Right lobe of liver (tissue), 6 donors: ENCODE measurements around the gene SPATA9. TPM values are rescaled to one million over a fixed set of nuclear protein-coding genes. Genes with fewer than 3 reads are reported as not detected.
A peak's percentile ranks its signal among the peaks of the same experiment; 100 is the strongest.

Source experiments
- ATAC-seq, 4 donors: fragments of 200-7000 bp; cut with Tn5 transposase; one replicate each; pipeline ENCODE4 v1.9.1; 2020; ENCODE audit warnings: mild to moderate bottlenecking in 4 of 4, moderate library complexity in 4 of 4
- DNase-seq, 3 donors: peaks; one replicate each; pipeline ENCODE4 v3.0.0-alpha.2; 2020
- H3K27ac ChIP-seq, 3 donors: fragments of 200-600 bp; one replicate each; pipeline ENCODE4 v1.8.0; 2022
- H3K27me3 ChIP-seq, 2 donors: fragments of 200-600 bp; one replicate each; pipeline ENCODE4 v1.8.0; 2022
- H3K36me3 ChIP-seq, 4 donors: fragments of 200-600 bp; sonication (generic) in 1 of 4; one replicate each; pipeline versions ENCODE4 v1.5.1 to v1.8.0; 2017 to 2022; ENCODE audit warnings: control low read depth in 1 of 4
- H3K4me1 ChIP-seq, 4 donors: fragments of 200-600 bp; sonication (generic) in 1 of 4; one replicate each; pipeline versions ENCODE4 v1.5.1 to v1.8.0; 2017 to 2022; ENCODE audit warnings: control low read depth in 1 of 4
- H3K4me3 ChIP-seq, 3 donors: fragments of 200-600 bp; one replicate each; pipeline ENCODE4 v1.8.0; 2022
- H3K9me3 ChIP-seq, 4 donors: fragments of 200-600 bp; sonication (generic) in 1 of 4; one replicate each; pipeline versions ENCODE4 v1.5.1 to v1.8.0; 2017 to 2022; ENCODE audit warnings: control low read depth in 1 of 4
- POLR2A ChIP-seq: fragments of 450-650 bp; IDR thresholded peaks from one replicate; pipeline ENCODE4 v1.6.1; 2017; ENCODE audit warnings: antibody characterized with exemption, mild to moderate bottlenecking
- WGBS: methylation state at CpG from one replicate; pipeline ENCODE4 v1.1.6; 2018; ENCODE audit warnings: low coverage, low lambda C conversion rate; ENCODE audit not compliant: insufficient coverage; ENCODE audit errors: missing lambda C conversion rate; 5-methylcytosine and 5-hydroxymethylcytosine counted together
- intact Hi-C, 2 donors: fragments of 100-400 bp; cut with DNase I; formaldehyde crosslinking; loops; one replicate each; pipeline versions ENCODE4 v1.11.2 to v1.14.1; 2022
- total RNA-seq, 6 experiments: library from RNA; depleted of rRNA in 2 of 6; stranded (reverse); fragments of >200 nt in 2 of 6; fragmentation: NEBNext Ultra II Directional in 3 of 6; extraction: Animal tissue kit (Norgen Biotek cat#: 25700) in 3 of 6; gene quantifications; one replicate each; pipeline versions ENCODE4 v1.1.0 to v1.2.4, GENCODE V29; 2016 to 2023
- TF ChIP-seq, protein P1 (sequence below), 4 donors: fragments of 200-600 bp in 3 of 4; fragments of 450-650 bp in 1 of 4; IDR thresholded peaks; one replicate each; pipeline versions ENCODE4 v1.5.1 to v1.8.0; 2016 to 2022; ENCODE audit warnings: antibody characterized with exemption in 4 of 4, mild to moderate bottlenecking in 2 of 4
- donor health status: DM: no; HTN: yes; CAD: no.
- donor health status: DM: no; HTN: no; CAD: no.
- donor health status: DM: no; HTN: no; CAD: no.
- donor health status: DM: no; HTN: yes; CAD: no.
- donor health status: DM: no; HTN: yes; CAD: no.

The SPATA9 gene
- total RNA-seq, 6 experiments from 2014 or later: 0.35 to 0.55 (median 0.38) TPM; not detected in 2

DNA sequence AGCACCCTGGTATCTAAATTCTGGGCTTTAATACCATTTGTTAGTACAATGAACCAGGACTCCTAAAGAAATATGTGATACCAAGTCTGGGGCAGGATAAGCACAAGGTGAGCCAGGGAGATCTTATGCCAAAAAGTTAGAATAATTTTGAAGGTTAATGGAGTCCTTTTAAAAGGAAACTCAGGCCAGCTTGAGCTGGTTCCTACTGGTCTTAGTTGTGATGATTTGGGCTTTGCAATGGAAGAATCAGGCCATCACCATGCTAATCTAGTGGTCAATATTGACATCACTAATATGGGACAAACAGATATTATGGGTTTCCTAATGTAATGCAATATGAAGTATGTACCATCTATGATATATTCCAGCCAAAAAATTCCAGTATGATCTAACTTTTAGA is 7.5 kb upstream of the SPATA9 start:
- no peak for ATAC-seq
- Histone ChIP-seq H3K4me1 (no peaks in the 10 kb centered on the region), H3K27ac (no peak overlapping the region), H3K4me3 (no peak overlapping the region), H3K9me3 (no peaks in the 10 kb centered on the region), H3K27me3 (no peaks in the 10 kb centered on the region), H3K36me3 (no peaks in the 10 kb centered on the region)
- intact Hi-C loops: no loop called here
- DNase-seq: no peak
- no peak for TF ChIP-seq POLR2A
- TF ChIP-seq, protein P1, sequence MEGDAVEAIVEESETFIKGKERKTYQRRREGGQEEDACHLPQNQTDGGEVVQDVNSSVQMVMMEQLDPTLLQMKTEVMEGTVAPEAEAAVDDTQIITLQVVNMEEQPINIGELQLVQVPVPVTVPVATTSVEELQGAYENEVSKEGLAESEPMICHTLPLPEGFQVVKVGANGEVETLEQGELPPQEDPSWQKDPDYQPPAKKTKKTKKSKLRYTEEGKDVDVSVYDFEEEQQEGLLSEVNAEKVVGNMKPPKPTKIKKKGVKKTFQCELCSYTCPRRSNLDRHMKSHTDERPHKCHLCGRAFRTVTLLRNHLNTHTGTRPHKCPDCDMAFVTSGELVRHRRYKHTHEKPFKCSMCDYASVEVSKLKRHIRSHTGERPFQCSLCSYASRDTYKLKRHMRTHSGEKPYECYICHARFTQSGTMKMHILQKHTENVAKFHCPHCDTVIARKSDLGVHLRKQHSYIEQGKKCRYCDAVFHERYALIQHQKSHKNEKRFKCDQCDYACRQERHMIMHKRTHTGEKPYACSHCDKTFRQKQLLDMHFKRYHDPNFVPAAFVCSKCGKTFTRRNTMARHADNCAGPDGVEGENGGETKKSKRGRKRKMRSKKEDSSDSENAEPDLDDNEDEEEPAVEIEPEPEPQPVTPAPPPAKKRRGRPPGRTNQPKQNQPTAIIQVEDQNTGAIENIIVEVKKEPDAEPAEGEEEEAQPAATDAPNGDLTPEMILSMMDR (IDR thresholded peaks at IDR 0.05): no peak

- Histone ChIP-seq H3K4me3 (no peak overlapping the region), H3K27ac (no peak overlapping the region), H3K4me1 (no peaks in the 10 kb centered on the region), H3K27me3 (no peaks in the 10 kb centered on the region), H3K36me3 (no peaks in the 10 kb centered on the region), H3K9me3 (no peaks in the 10 kb centered on the region)
- intact Hi-C loops: no loop called here
- no peak for TF ChIP-seq POLR2A
- TF ChIP-seq, protein P1 (IDR thresholded peaks at IDR 0.05): no peak
- 100% methylated on average over 1 of the region's 1 CpG for WGBS
- DNase-seq (no peak), ATAC-seq (no peak)
Measured at GRCh38 chr5:95689680-95690079, 6.9 kb upstream of the SPATA9 start.

GRCh38 chr5:95686651-95687050 is 3.9 kb upstream of the SPATA9 start:
- no peaks in the 10 kb centered on the region for H3K27me3 ChIP-seq
- DNase-seq (no peak), ATAC-seq (no peak)
- no peak overlapping the region for H3K27ac ChIP-seq
- H3K4me3 ChIP-seq: no peak overlapping the region
- intact Hi-C loops: no loop called here
- H3K9me3 ChIP-seq: no peaks in the 10 kb centered on the region
- H3K36me3 ChIP-seq: no peaks in the 10 kb centered on the region
- 79% methylated on average over 2 of the region's 2 CpGs for WGBS
- H3K4me1 ChIP-seq: no peaks in the 10 kb centered on the region
- TF ChIP-seq, protein P1 (IDR thresholded peaks at IDR 0.05): no peak

DNA sequence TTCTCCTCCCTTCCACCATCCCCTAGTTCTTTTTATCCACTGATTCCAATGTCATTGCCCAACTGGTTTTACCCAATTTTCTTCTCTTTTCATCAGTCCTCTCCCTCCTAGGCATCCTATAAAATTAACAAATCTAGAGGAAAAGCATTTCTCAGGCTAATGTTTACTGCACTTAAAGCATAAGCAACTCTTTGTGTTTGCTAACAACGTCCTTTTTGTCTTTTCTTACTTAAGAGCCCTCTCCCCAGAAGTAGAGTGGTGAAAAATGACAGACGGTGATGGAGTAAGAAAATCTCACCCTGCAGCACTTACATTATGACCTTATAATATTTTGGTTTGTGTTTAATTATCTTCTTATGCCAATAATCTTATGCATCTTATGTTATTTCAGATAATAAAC is 1.6 kb upstream of the SPATA9 start:
- no peak overlapping the region for H3K27ac ChIP-seq
- TF ChIP-seq, protein P1 (IDR thresholded peaks at IDR 0.05): no peak
- TF ChIP-seq POLR2A: no peak
- DNase-seq (no peak), ATAC-seq (no peak)
- WGBS: 80% methylated on average over 2 of the region's 2 CpGs
- H3K36me3 ChIP-seq: no peaks in the 10 kb centered on the region
- H3K27me3 ChIP-seq: no peaks in the 10 kb centered on the region
- H3K9me3 ChIP-seq: no peaks in the 10 kb centered on the region
- no peak overlapping the region for H3K4me3 ChIP-seq
- intact Hi-C loops: no loop called here
- no peaks in the 10 kb centered on the region for H3K4me1 ChIP-seq

DNA sequence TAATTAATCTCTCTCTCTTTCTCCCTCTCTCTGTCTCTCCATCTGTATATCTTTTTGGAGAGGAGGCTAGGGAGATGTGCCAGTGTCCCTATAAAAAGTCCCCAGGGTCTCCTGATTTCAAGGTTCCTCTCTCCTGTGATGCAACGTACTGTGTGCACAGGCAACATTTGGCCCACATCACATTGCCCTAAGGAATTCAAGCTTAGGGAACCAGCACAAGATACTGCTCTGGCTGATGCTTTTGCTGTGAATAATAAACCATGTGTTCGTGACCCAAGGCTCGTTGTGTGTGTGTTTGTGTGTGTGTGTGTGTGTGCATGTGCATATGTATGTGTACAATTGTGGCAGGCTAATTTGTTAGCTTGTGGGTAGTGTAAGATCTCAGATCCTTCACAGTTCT is 9.7 kb downstream of the SPATA9 start:
- peaks cover 0 to 11% (median 0%) of the 10 kb centered on the region in 4 donors for H3K4me1 ChIP-seq
- WGBS: 38% methylated on average over 3 of the region's 3 CpGs
- no peaks in the 10 kb centered on the region for H3K9me3 ChIP-seq
- no peaks in the 10 kb centered on the region for H3K36me3 ChIP-seq
- no peak overlapping the region for H3K4me3 ChIP-seq
- no peaks in the 10 kb centered on the region for H3K27me3 ChIP-seq
- ATAC-seq: peak; percentile 49 to 63 (median 50)
- no peak for DNase-seq
- intact Hi-C loops: no loop called here
- TF ChIP-seq, protein P1 (IDR thresholded peaks at IDR 0.05): no peak
- no peak for TF ChIP-seq POLR2A
- H3K27ac ChIP-seq: no peak overlapping the region
